ENCODE data around the gene ACADSB.
A peak's percentile ranks its signal among the peaks of the same experiment; 100 is the strongest.

DNA sequence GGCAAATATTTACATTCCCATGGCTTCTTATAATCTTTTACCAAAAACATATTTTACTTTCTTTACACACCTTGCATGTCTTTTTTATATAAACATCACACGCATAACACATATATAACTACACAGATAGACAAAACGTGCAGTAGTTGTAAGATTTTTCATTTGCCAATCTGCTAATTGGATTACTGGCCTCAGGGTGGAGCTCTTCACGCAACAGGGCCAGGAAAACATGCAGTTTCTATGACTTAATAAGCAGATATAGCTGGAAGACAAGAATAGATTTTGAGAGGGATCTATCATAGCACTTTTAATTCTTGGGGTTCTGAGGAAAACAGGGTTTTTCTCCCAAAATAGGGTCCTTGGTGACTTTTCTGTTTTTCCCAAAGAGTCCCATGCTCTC, 12.7 kb downstream of the ACADSB start:
- TF ChIP-seq, protein P1, sequence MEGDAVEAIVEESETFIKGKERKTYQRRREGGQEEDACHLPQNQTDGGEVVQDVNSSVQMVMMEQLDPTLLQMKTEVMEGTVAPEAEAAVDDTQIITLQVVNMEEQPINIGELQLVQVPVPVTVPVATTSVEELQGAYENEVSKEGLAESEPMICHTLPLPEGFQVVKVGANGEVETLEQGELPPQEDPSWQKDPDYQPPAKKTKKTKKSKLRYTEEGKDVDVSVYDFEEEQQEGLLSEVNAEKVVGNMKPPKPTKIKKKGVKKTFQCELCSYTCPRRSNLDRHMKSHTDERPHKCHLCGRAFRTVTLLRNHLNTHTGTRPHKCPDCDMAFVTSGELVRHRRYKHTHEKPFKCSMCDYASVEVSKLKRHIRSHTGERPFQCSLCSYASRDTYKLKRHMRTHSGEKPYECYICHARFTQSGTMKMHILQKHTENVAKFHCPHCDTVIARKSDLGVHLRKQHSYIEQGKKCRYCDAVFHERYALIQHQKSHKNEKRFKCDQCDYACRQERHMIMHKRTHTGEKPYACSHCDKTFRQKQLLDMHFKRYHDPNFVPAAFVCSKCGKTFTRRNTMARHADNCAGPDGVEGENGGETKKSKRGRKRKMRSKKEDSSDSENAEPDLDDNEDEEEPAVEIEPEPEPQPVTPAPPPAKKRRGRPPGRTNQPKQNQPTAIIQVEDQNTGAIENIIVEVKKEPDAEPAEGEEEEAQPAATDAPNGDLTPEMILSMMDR (IDR thresholded peaks at IDR 0.05): peak in 2 of 6 experiments; percentile 11 to 29
- no peak for TF ChIP-seq POLR2A (IDR thresholded peaks at IDR 0.05)
